Measurements from ENCODE around the gene AP4M1.

The AP4M1 gene

DNA sequence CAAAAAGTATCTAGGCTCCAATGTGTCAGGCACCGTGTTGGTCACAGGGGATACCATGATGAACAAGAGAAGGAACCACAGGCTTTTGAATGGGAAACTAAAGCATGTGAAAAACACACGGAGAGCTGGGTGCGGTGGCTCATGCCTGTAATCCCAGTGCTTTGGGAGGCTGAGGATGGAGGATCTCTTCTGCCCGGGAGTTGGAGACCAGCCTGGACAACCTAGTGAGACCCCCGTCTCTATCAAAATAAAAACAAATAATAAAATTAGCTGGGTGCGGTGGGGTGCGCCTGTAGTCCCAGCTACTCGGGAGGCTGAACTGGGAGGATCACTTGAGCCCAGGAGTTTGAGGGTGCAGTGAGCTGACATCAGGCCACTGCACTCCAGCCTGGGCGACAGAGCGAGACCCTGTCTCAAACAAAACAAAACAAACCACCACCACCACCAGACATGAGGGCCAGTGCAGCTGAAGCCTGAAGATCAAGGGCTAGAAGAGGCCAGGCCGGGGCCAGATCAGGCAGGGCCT lies 13.3 kb upstream of the AP4M1 start:
- DNase-seq: no peak

- peak; percentile 86 for DNase-seq
Measured at GRCh38 chr7:100088621-100089457, 12.6 kb upstream of the AP4M1 start, which contains the start of gene COPS6. TSS of gene COPS6 (plus strand) at chr7:100088969. CDS start at chr7:100088991, 22 bp downstream.

DNA sequence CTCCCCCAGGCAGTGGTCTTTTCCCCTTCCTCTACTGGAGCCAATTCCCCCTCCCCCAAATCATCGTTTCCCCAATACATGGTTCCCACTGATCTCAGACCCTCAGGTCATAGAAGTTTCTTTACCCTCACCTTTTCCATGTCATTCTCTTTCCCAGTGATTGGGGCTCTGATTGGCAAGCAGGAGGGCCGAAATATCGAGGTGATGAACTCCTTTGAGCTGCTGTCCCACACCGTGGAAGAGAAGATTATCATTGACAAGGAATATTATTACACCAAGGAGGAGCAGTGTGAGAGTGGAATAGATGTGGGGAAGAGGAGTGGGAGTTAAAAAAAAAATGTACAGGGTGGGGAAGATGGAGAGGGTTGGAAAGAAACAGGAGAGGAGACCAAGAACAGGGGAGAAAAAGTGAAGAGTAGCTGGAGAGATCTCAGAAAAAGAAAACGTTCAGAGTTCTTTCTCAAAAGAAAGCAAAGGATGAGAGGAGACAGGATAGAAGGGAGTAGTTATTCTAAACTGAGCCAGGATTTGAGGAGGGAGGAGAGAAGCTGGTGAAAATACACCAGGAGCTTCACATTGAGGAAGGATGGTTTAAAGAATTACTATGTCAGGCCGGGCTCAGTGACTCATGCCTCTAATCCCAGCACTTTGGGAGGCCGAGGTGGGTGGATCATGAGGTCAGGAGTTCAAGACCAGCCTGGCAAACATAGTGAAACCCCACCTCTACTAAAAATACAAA lies 11.8 kb upstream of the AP4M1 start:
- DNase-seq: no peak

GRCh38 chr7:100090527-100091410 lies 10.7 kb upstream of the AP4M1 start:
- no peak for DNase-seq

DNA sequence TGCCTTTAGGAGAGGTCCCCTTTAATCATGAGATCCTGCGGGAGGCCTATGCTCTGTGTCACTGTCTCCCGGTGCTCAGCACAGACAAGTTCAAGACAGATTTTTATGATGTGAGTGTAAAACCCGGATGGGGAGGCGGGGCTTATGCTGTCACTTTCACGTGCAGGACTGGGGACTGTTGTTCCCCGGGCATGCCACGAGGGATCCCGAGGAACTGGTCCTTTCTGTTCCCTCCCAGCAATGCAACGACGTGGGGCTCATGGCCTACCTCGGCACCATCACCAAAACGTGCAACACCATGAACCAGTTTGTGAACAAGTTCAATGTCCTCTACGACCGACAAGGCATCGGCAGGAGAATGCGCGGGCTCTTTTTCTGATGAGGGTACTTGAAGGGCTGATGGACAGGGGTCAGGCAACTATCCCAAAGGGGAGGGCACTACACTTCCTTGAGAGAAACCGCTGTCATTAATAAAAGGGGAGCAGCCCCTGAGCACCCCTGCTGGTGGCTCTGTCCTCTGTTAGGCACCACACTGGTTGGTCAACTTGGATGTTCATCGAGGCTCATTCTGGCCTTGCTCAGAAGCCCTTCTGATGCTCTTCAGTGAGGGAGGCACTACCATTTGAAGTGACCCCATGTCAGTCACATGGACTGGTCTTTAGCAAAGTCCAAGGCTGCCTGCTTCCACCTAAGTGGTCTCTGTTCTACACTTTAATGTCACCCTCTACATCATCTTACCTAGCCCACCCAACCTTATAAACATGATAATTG lies 9.8 kb upstream of the AP4M1 start:
- no peak for DNase-seq

- no peak for DNase-seq
Measured at GRCh38 chr7:100093054-100093453, 8.4 kb upstream of the AP4M1 start.

GRCh38 chr7:100093498-100093897 lies 7.9 kb upstream of the AP4M1 start:
- no peak for DNase-seq

GRCh38 chr7:100093925-100094486 lies 7.4 kb upstream of the AP4M1 start:
- no peak for DNase-seq

GRCh38 chr7:100095289-100095688 lies 6.2 kb upstream of the AP4M1 start:
- no peak for DNase-seq

- DNase-seq: no peak
Measured at GRCh38 chr7:100095704-100096103, 5.7 kb upstream of the AP4M1 start.

DNA sequence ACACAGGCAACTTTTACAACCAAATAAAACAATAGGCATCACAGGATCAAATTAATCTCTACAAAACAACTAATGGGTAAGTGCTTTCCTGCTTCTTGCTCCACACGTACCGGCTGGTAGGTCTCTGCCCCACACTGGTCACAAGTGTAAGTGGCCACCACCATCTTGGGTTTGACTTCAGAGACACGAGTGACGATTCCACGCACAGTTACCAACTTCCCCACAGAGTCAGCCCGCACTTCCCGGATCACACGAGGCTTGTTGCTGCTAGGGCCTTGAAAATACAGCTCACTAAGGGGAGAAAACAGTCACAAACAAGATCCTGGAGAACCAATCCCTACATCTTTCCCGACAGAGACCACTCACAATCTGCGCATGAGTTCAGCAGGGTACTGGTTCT lies 2.5 kb upstream of the AP4M1 start:
- no peak for DNase-seq

- DNase-seq: no peak
Measured at GRCh38 chr7:100099452-100099851, 2.0 kb upstream of the AP4M1 start.

DNA sequence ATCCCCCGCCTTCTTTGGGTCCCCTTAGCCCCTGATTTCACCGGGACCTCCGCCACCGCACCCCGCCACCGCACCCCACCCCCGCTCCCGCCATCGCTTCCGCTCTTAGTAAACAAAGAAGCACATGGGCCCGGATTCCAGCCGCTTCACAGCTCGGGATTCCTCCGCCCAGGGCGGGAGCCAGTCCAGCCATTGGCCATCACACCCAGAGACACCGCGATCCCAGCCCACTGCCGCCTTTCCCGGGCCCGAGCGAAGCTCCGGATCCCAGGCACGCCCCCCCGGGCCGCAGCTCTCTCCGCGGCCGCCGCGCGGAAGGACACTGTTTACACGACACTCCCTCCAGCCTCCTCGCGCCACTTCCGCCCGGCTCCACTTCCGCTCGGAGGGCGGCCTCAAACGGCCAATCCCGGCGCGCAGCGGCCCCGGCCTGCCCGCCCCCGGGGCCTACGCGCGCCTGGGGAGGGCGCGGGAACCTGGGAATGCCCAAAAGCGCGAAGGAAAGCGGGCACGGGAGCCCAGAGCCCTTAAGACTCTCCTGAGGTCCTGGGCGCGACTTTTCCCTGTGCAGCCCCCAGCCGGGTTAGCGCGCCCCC lies 925 bp upstream of the AP4M1 start:
- DNase-seq: peak; percentile 96

- no peak for DNase-seq
Measured at GRCh38 chr7:100102950-100103840, 1.8 kb downstream of the AP4M1 start.

GRCh38 chr7:100105534-100105933 lies 4.1 kb downstream of the AP4M1 start:
- DNase-seq: no peak

DNA sequence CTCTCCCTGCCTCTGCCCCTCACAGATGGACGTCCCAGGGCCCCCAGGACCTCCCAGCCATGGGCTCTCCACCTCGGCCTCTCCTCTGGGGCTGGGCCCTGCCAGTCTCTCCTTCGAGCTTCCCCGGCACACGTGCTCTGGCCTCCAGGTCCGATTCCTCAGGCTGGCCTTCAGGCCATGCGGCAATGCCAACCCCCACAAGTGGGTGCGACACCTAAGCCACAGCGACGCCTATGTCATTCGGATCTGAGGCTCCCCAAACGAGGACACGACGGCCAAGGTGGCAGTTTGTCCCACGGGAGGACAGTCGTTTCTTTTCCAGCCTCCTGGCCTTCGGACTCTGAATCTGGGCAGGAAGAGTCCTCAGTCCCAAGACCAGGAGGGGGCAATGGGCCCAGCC lies 5.2 kb downstream of the AP4M1 start:
- no peak for DNase-seq

DNA sequence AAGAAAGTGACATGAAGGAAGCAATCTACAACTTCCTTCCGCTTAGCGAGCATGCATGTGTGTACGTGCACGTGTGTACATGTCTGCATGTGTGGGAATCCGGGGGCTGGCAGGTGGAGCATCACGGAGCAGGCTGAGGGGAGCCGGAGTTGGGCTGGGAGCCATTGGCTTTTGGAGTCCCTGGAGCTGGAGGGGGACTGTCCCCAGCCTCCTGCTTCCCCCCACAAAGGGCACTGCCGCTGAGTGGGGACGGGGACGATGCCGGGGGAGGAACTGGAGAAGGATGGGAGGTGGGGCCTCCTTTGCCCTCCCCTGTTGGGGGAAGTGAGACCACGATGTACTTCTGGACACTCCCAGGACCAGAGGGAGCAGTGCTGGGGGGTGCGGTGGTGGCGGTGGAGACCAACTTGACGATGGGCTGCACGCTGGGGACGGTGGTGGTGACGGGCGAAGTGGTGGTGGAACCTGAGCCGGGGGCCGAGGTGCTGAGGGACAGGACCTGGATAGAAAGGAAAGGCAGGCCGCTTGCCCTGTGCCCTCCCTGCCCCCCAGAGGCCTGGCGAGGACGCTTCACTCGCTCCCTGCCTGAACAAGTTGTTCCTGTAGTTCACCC lies 5.8 kb downstream of the AP4M1 start:
- DNase-seq: no peak

GRCh38 chr7:100107890-100108289 lies 6.4 kb downstream of the AP4M1 start:
- no peak for DNase-seq

GRCh38 chr7:100109521-100110163 lies 8.2 kb downstream of the AP4M1 start:
- no peak for DNase-seq

Data from right hindlimb (tissue), 1 donor.